Measurements from ENCODE around the gene INF2. TPM values are rescaled to one million over a fixed set of nuclear protein-coding genes. Genes with fewer than 3 reads are reported as not detected.
A peak's percentile ranks its signal among the peaks of the same experiment; 100 is the strongest.

The INF2 gene
- total and polyA plus RNA-seq, 9 of the 15 experiments (the other 6 are each of a cell fraction or from before 2014, with no cell fraction given): 0.56 to 31.3 (median 7.8) TPM

DNA sequence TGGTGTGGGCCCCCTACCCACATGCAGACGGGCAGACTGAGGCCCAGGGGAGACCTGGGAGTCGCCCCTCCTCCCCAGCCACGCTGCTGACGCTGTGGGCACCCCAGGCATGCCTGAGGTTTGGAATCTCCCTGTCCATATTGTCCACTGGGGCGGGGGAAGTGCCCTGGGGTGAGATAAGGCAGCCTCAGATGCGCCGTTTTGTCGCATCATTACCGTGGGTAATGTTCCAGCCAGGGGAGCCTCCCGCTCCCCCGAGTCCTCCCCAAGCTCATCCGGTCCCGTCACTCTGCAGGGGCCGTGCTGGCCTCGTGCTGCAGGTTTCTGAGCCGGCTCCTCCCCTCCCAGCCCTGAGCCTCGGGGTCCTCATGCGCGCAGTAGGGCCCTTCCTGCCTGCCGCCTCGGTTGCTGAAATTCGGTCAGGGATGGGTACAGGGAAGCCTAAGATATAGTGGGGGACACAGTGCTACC, 11.4 kb downstream of the INF2 start (continued):
- TF ChIP-seq NUFIP1 (IDR thresholded peaks at IDR 0.05; ENCODE audit: partially characterized antibody): no peak
- 0 out of 4 replicates have a peak, but pooled peaks of 1 of the 2 experiments have one; percentile 29 for TF ChIP-seq TBL1XR1 (IDR thresholded peaks at IDR 0.05; ENCODE audit: low read length in 2 of 2)
- TF ChIP-seq, protein P1, sequence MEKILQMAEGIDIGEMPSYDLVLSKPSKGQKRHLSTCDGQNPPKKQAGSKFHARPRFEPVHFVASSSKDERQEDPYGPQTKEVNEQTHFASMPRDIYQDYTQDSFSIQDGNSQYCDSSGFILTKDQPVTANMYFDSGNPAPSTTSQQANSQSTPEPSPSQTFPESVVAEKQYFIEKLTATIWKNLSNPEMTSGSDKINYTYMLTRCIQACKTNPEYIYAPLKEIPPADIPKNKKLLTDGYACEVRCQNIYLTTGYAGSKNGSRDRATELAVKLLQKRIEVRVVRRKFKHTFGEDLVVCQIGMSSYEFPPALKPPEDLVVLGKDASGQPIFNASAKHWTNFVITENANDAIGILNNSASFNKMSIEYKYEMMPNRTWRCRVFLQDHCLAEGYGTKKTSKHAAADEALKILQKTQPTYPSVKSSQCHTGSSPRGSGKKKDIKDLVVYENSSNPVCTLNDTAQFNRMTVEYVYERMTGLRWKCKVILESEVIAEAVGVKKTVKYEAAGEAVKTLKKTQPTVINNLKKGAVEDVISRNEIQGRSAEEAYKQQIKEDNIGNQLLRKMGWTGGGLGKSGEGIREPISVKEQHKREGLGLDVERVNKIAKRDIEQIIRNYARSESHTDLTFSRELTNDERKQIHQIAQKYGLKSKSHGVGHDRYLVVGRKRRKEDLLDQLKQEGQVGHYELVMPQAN (IDR thresholded peaks at IDR 0.05; ENCODE audit: borderline replicate concordance): no peak
- TF ChIP-seq SPI1 (IDR thresholded peaks at IDR 0.05; ENCODE audit: borderline replicate concordance, low read depth, low read length): peak; percentile 56; the same call in 1 of the 2 replicates
- peak; percentile 71 for TF ChIP-seq MTA2 (IDR thresholded peaks at IDR 0.05; ENCODE audit: low read depth)
- no peak for TF ChIP-seq ID3 (CRISPR knock-in tag; IDR thresholded peaks at IDR 0.05)
- TF ChIP-seq ID3 (tag; IDR thresholded peaks at IDR 0.05): peak; percentile 74
- TF ChIP-seq HMGN3 (IDR thresholded peaks at IDR 0.05; ENCODE audit: borderline replicate concordance, extremely low read depth, insufficient read length, low read depth, low read length): peak; percentile 83
- TF ChIP-seq ZBTB11 (CRISPR knock-in tag; IDR thresholded peaks at IDR 0.05): peak in 1 of 3 experiments; percentile 88; a peak in 2 of 6 replicates
- peak; percentile 30; the same call in 1 of the 2 replicates for TF ChIP-seq CBFB (CRISPR knock-in tag; IDR thresholded peaks at IDR 0.05)
- TF ChIP-seq LCOR (CRISPR knock-in tag; IDR thresholded peaks at IDR 0.05): peak; percentile 24; the same call in 1 of the 2 replicates
- peak; percentile 58; the same call in 1 of the 2 replicates for TF ChIP-seq RNF2 (IDR thresholded peaks at IDR 0.05)
- TF ChIP-seq MED1 (CRISPR knock-in tag; IDR thresholded peaks at IDR 0.05; ENCODE audit: borderline replicate concordance): no peak
- peak; percentile 74 for TF ChIP-seq SOX6 (IDR thresholded peaks at IDR 0.05)
- TF ChIP-seq KDM1A (IDR thresholded peaks at IDR 0.05): peak; percentile 46 to 77; a peak in 2 of 4 replicates
- TF ChIP-seq SMARCA4 (IDR thresholded peaks at IDR 0.05): peak; percentile 83
- no peak for TF ChIP-seq FOXO4 (CRISPR knock-in tag; IDR thresholded peaks at IDR 0.05)
- TF ChIP-seq TEAD1 (CRISPR knock-in tag; IDR thresholded peaks at IDR 0.05): peak; percentile 75 to 84; a peak in 3 of 4 replicates
- peak; percentile 37; the same call in 1 of the 2 replicates for TF ChIP-seq NCOA1 (IDR thresholded peaks at IDR 0.05; ENCODE audit: low read depth)
- TF ChIP-seq ZNF316 (IDR thresholded peaks at IDR 0.05): 0 out of 2 replicates have a peak, but pooled peaks have one; percentile 14
- TF ChIP-seq PML (IDR thresholded peaks at IDR 0.05; ENCODE audit: low read length): peak; percentile 60
- peak; percentile 19 for TF ChIP-seq TBP (optimal IDR thresholded peaks at IDR 0.05; ENCODE audit: low read depth, low read length)

Data from K562 (cell line).